Naive B cell (primary cell): ENCODE data around the gene CABLES2. TPM values are rescaled to one million over a fixed set of nuclear protein-coding genes. Genes with fewer than 3 reads are reported as not detected.
A peak's percentile ranks its signal among the peaks of the same experiment; 100 is the strongest.
"Not testable (repeated sequence)": the region's sequence is repeated elsewhere in the genome, so short reads cannot be mapped to it uniquely, and the experiment has no call there.

ENCODE experiments used
- ATAC-seq, 2 donors: fragments of 150-1000 bp; cut with Tn5 transposase; 2 replicates each; pipeline ENCODE4 v1.10.0; 2021; ENCODE audit warnings: low read depth in 2 of 2, mild to moderate bottlenecking in 2 of 2, moderate library complexity in 2 of 2
- DNase-seq: peaks from one replicate; pipeline ENCODE4 v3.0.0; 2022
- H3K27ac Mint-ChIP-seq, 6 donors: one replicate each; pipeline ENCODE4 v1.8.0; 2020 to 2022; ENCODE audit warnings: mild to moderate bottlenecking in 6 of 6, mixed read lengths in 6 of 6, moderate library complexity in 5 of 6, inconsistent platforms in 2 of 6
- H3K27me3 Mint-ChIP-seq, 3 donors: one replicate each; pipeline ENCODE4 v1.8.0; 2021 to 2022; ENCODE audit warnings: mixed read lengths in 3 of 3, mild to moderate bottlenecking in 1 of 3
- H3K36me3 Mint-ChIP-seq, 2 donors: one replicate each; pipeline ENCODE4 v1.8.0; 2020 to 2022; ENCODE audit warnings: mixed read lengths in 2 of 2, inconsistent platforms in 1 of 2, mild to moderate bottlenecking in 1 of 2
- H3K4me1 Mint-ChIP-seq, 3 donors: one replicate each; pipeline ENCODE4 v1.8.0; 2020 to 2022; ENCODE audit warnings: mixed read lengths in 3 of 3, inconsistent platforms in 1 of 3, mild to moderate bottlenecking in 1 of 3, moderate library complexity in 1 of 3
- H3K4me3 Mint-ChIP-seq, 8 donors: one replicate each; pipeline ENCODE4 v1.8.0; 2020 to 2022; ENCODE audit warnings: mild to moderate bottlenecking in 8 of 8, mixed read lengths in 8 of 8, moderate library complexity in 8 of 8, inconsistent platforms in 2 of 8
- H3K9me3 Mint-ChIP-seq, 7 donors: one replicate each; pipeline ENCODE4 v1.8.0; 2020 to 2022; ENCODE audit warnings: mixed read lengths in 7 of 7, mild to moderate bottlenecking in 5 of 7, inconsistent platforms in 2 of 7, moderate library complexity in 1 of 7
- polyA plus RNA-seq, 6 donors: library from polyadenylated mRNA; unstranded; fragments of 300-500 nt; fragmentation: Illumina TruSeq; gene quantifications; one replicate each; pipeline ENCODE4 v1.2.3, GENCODE V29; 2021; ENCODE audit warnings: low read depth in 6 of 6

Gene CABLES2
- polyA plus RNA-seq, 6 donors from 2014 or later = 1.00 to 3.3 (median 1.2) TPM; not detected in 1

- H3K4me3 Mint-ChIP-seq = no peak overlapping the region
- H3K9me3 Mint-ChIP-seq = peaks cover 0 to 6% (median 0%) of the 10 kb centered on the region in 7 donors
- ATAC-seq = no peak
- H3K36me3 Mint-ChIP-seq = peaks cover 6 to 10% of the 10 kb centered on the region in 2 donors
- peaks cover 27 to 35% (median 34%) of the 10 kb centered on the region in 3 donors for H3K4me1 Mint-ChIP-seq
- DNase-seq = no peak
- no peaks in the 10 kb centered on the region for H3K27me3 Mint-ChIP-seq
- peak overlapping the region in 2 of 6 donors; percentile 2 to 85 for H3K27ac Mint-ChIP-seq
Observed at GRCh38 chr20:62381202-62381797, 25.8 kb downstream of the CABLES2 start.

GRCh38 chr20:62378215-62378614 lies 28.9 kb downstream of the CABLES2 start:
- H3K9me3 Mint-ChIP-seq = peaks cover 0 to 6% (median 0%) of the 10 kb centered on the region in 7 donors
- H3K27ac Mint-ChIP-seq = no peak overlapping the region
- H3K27me3 Mint-ChIP-seq = peaks cover 0 to 1% (median 0%) of the 10 kb centered on the region in 3 donors
- H3K4me1 Mint-ChIP-seq = peaks cover 13 to 22% (median 19%) of the 10 kb centered on the region in 3 donors
- DNase-seq = no peak
- H3K36me3 Mint-ChIP-seq = peaks cover 6 to 10% of the 10 kb centered on the region in 2 donors
- no peak for ATAC-seq
- H3K4me3 Mint-ChIP-seq = no peak overlapping the region

GRCh38 chr20:62377615-62378178 lies 29.4 kb downstream of the CABLES2 start:
- H3K9me3 Mint-ChIP-seq = peaks cover 0 to 6% (median 0%) of the 10 kb centered on the region in 7 donors
- DNase-seq (no peak), ATAC-seq (no peak)
- no peak overlapping the region for H3K27ac Mint-ChIP-seq
- H3K27me3 Mint-ChIP-seq = peaks cover 2 to 7% (median 2%) of the 10 kb centered on the region in 3 donors
- H3K4me1 Mint-ChIP-seq = peaks cover 15 to 19% (median 18%) of the 10 kb centered on the region in 3 donors
- no peak overlapping the region for H3K4me3 Mint-ChIP-seq
- H3K36me3 Mint-ChIP-seq = peaks cover 6 to 10% of the 10 kb centered on the region in 2 donors

GRCh38 chr20:62377064-62377461 lies 30.0 kb downstream of the CABLES2 start:
- Mint-ChIP-seq H3K9me3 (peaks cover 0 to 4% (median 0%) of the 10 kb centered on the region in 7 donors), H3K27me3 (peaks cover 4 to 7% (median 5%) of the 10 kb centered on the region in 3 donors), H3K27ac (peak overlapping the region in 1 of 6 donors; percentile 66), H3K36me3 (peaks cover 4 to 6% of the 10 kb centered on the region in 2 donors), H3K4me1 (peaks cover 11 to 14% (median 13%) of the 10 kb centered on the region in 3 donors), H3K4me3 (peak overlapping the region in 1 of 8 donors; percentile 21)
- DNase-seq (no peak), ATAC-seq (no peak)

GRCh38 chr20:62376112-62377063 lies 30.7 kb downstream of the CABLES2 start:
- ATAC-seq = no peak
- no peaks in the 10 kb centered on the region for H3K36me3 Mint-ChIP-seq
- H3K4me3 Mint-ChIP-seq = peak overlapping the region in 1 of 8 donors; percentile 21
- DNase-seq = no peak
- peaks cover 4 to 7% (median 5%) of the 10 kb centered on the region in 3 donors for H3K27me3 Mint-ChIP-seq
- no peak overlapping the region for H3K27ac Mint-ChIP-seq
- peaks cover 7 to 10% (median 8%) of the 10 kb centered on the region in 3 donors for H3K4me1 Mint-ChIP-seq
- no peaks in the 10 kb centered on the region for H3K9me3 Mint-ChIP-seq

- Mint-ChIP-seq H3K4me3 (peak overlapping the region in 1 of 8 donors; percentile 65), H3K36me3 (no peaks in the 10 kb centered on the region)
Observed at GRCh38 chr20:62374331-62375152, 32.5 kb downstream of the CABLES2 start.

GRCh38 chr20:62373631-62374179 lies 33.4 kb downstream of the CABLES2 start:
- not testable (repeated sequence) for DNase-seq

More at GRCh38 chr20:62374331-62375152, 32.5 kb downstream of the CABLES2 start:
- Mint-ChIP-seq H3K27me3 (peaks cover 4 to 7% (median 5%) of the 10 kb centered on the region in 3 donors), H3K4me1 (peaks cover 7 to 10% (median 8%) of the 10 kb centered on the region in 3 donors), H3K9me3 (no peaks in the 10 kb centered on the region), H3K27ac (peak overlapping the region in 1 of 6 donors; percentile 66)
- ATAC-seq = no peak
- no peak for DNase-seq

GRCh38 chr20:62372042-62372993 lies 34.8 kb downstream of the CABLES2 start:
- Mint-ChIP-seq H3K4me3 (peak overlapping the region in 2 of 8 donors; percentile 13 to 72), H3K27ac (peak overlapping the region in 1 of 6 donors; percentile 47), H3K4me1 (peaks cover 15 to 20% (median 18%) of the 10 kb centered on the region in 3 donors), H3K9me3 (no peaks in the 10 kb centered on the region), H3K36me3 (no peaks in the 10 kb centered on the region), H3K27me3 (peaks cover 5 to 18% (median 11%) of the 10 kb centered on the region in 3 donors)
- no peak for ATAC-seq
- no peak for DNase-seq

More at GRCh38 chr20:62373631-62374179, 33.4 kb downstream of the CABLES2 start:
- H3K27me3 Mint-ChIP-seq = peaks cover 5 to 12% (median 11%) of the 10 kb centered on the region in 3 donors
- not testable (repeated sequence) for H3K4me3 Mint-ChIP-seq, H3K36me3 Mint-ChIP-seq, ATAC-seq, H3K9me3 Mint-ChIP-seq
- peak overlapping the region in 1 of 6 donors; percentile 26 for H3K27ac Mint-ChIP-seq
- peaks cover 12 to 13% (median 13%) of the 10 kb centered on the region in 3 donors for H3K4me1 Mint-ChIP-seq

- H3K4me3 Mint-ChIP-seq = no peak overlapping the region
- no peaks in the 10 kb centered on the region for H3K36me3 Mint-ChIP-seq
- peaks cover 5 to 18% (median 11%) of the 10 kb centered on the region in 3 donors for H3K27me3 Mint-ChIP-seq
- peak overlapping the region in 1 of 6 donors; percentile 47 for H3K27ac Mint-ChIP-seq
- no peak for DNase-seq
- peaks cover 13 to 18% (median 16%) of the 10 kb centered on the region in 3 donors for H3K4me1 Mint-ChIP-seq
- no peaks in the 10 kb centered on the region for H3K9me3 Mint-ChIP-seq
- no peak for ATAC-seq
Observed at GRCh38 chr20:62371588-62372041, 35.5 kb downstream of the CABLES2 start.

GRCh38 chr20:62370807-62371587 lies 36.1 kb downstream of the CABLES2 start:
- DNase-seq = no peak
- no peaks in the 10 kb centered on the region for H3K9me3 Mint-ChIP-seq
- H3K27ac Mint-ChIP-seq = no peak overlapping the region
- ATAC-seq = no peak
- H3K36me3 Mint-ChIP-seq = no peaks in the 10 kb centered on the region
- H3K27me3 Mint-ChIP-seq = peaks cover 5 to 18% (median 11%) of the 10 kb centered on the region in 3 donors
- H3K4me1 Mint-ChIP-seq = peaks cover 16 to 19% (median 16%) of the 10 kb centered on the region in 3 donors
- H3K4me3 Mint-ChIP-seq = no peak overlapping the region
